Embryonic facial prominence (tissue), 1 donor: ENCODE data around the gene CHRNA5.

ENCODE experiments used
- DNase-seq: peaks from one replicate; pipeline ENCODE4 v3.0.0-alpha.2; 2016; ENCODE audit errors: extremely low spot score

CHRNA5 gene

DNA sequence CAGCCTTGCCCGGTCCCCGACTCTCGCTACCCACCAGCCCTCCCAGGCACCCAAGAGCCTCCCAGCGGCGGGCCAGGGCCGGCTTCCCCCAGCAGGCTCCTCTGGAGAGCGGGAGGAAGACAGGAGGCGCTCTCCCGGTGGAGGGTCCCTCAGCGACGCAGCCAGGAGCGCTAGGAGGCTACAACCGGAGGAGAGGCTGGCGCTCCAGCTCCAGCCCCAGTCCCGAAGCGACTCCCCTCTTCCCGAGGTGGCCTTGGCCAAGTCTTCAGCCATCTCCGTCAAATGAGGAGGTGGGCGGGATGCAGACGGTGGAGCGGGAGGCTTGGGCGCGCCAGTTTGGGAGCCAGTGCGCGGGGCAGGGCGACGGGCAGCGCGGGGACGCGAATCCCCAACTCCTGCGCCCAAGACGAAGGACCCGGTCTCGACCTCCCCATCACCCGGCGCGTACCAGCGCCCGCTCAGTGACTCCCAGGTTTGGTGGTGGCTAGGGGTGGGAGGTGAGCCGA lies 54.8 kb downstream of the CHRNA5 start:
- DNase-seq: no peak

DNA sequence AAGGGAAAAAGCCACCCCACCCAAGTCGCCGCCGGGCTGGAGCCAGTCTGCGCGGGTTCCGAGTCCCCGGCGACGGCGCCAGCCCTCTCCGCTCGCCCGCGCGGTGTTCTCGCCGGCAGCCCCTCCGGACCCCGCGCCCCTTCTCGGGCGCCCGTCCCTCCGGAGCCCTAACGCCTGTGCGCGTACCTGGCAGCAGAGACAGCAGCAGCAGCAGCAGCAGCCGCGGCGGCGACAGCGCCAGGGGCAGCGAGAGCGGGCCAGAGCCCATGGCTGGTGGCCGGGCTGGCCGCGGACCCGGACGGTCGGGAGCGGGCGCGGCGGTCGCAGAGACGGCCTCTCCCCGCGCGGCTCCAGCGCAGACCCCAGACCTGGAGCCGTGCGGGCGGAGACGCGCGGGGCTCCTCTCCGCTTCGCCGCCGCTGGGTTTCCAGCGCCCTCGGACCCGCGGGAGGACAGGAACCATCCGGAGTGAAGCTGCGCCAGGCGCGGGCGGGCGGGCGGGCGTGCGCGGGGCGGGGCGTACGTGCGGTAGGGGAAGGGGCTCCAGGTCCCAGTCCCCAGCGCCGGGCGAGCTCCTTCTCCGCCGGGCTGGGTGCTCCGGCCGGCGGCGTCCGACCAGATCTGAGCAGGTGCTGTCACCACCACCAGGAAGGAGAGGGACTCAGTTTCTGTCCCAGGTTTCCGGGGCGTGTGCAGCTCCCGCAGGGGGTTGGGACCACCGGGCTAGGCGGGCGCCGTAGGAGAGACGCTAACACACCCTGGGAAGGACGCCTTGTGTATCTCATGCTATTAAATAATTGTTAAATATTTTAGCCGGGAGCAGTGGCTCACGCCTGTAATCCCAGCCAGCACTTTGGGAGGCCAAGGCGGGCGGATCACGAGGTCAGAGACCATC lies 55.5 kb downstream of the CHRNA5 start, which contains the start of gene CHRNA3:
Gene CHRNA3 (minus strand): TSS at position 470 of the 895 bp plus-strand sequence. CDS start 202 bp downstream, at position 268.
- DNase-seq: no peak

DNA sequence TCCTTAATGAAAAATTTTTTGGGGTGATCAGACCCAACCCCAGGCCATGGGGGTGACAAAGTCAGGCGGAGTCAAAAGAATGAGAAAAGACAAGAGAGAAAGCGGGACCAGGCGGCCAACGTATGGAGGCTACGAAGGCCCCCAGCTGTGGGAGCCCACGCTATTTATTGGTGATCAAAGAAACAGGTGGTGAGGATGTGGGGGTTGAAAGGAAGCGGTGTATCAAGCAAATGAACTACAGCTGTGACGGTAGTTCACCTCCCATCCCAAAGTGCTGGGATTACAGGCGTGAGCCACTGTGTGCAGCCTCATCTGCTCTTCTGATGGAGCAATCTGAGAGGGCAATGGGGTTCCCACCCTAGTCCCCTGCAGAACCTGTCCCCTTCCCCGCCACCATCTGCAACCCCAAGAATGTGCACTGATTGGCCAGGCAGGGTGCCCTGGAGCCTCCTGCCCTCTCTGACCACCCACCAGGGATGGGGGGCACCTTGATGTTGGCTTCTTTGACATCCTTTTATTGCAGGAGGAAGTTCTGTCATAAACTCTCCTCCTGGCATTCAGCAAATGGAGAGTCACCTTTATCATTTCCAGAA lies 56.6 kb downstream of the CHRNA5 start:
- DNase-seq: no peak

DNA sequence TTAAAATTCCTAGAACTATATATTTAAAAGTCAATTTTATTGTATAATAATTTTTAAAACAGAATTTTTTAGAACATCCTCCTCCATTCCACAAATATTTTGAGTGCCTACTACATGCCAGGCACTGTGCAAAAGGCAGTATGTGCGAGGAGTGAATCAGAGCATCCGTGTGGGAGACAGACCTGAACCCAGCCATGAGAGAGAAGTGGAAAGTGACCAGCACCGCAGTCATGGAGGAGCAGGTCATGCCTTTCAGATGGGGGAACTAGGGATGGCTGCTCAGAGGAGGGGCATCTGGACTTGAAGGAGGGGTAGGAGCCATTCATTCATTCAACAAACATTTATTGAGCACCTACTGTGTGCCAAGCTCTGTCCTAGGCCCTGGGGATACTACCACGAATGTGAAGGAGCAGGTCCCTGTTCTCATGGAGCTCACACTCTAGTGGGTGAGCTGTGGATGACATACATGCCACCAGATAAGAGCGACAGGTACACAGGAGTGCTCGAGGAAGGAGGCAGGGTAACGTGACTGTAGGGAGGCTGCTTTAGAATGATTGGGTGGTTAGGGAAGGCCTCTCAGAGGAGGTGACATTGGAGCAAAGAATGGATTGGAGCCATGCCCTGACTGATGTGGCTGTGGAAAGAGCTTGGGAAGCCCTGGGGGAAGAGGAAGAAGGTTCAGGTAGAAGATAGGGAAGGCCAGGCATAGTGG lies 58.6 kb downstream of the CHRNA5 start:
- no peak for DNase-seq

DNA sequence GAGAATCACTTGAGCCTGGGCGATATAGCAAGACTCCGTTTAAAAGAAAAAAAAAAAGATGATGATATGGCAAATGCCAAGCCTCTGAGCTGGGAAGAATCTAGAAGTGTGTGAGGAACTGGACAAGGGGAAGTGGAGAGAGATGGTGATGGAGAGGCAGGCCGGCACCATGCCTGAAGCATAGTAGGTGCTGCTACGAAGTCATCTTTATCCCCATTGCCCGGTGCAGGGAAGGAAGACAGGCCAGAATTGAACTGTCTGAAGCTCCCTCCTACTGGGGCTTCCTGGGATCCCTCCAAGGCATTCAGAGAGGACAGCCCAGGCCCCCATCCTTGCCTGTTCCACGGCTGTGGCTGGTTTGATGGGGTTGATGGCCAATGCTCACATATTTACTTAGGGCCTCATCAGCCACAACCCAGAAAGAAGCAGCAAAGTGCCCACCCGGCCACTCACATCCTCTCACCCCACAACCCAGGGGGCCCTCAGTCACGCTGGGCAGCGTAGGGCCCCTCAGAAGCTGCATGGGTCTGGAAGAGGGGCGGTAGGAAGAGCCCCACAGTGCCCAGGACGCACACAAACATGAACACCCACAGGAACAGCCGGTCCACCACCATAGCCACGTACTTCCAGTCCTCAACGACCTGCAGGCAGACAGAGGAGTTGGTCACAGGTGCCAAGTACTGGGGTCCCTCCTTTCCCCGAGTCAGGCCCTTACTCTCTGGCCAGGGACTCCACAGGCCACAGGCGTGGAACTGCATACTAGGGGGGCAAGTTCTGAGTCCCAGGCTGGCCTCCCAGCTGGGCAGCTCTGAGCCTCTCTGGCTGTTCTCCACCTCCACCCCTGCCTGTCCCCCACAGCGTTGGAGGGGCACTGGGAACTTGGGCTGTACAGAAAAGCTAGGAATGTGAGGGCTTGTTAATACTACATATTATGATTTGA lies 59.6 kb downstream of the CHRNA5 start:
- DNase-seq: no peak

DNA sequence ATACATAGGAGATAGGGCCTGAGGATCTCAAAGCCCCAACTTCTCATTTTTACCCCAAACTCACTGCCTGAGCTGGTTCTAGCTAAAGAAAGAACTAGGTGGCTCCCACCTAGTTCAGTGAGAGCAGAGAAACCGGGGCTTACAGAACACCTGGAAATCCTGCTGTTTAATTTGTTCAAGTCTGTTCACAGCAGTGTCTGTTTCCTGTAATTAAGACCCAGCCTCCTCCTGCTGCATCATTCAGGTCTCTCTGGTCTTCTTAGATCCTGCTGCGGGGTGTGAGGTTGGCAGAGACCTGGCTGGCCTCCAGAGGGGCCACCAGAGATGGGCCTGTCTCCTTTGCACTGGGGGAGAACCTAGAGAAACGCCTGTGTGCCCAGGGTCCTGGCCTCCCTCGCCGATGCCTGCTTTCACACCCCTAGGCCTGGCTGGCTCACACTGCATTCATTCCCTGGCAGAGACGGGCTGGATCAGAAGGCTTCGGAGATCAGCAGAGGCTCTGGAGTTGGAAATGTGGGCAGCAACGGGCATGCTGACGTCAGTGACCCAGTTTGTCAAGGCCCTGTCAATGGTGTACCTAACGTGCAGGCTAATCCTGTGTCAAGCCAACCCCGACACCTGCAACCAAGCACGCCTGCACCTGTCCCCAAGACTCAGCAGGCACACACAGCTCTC lies 60.4 kb downstream of the CHRNA5 start:
- no peak for DNase-seq

DNA sequence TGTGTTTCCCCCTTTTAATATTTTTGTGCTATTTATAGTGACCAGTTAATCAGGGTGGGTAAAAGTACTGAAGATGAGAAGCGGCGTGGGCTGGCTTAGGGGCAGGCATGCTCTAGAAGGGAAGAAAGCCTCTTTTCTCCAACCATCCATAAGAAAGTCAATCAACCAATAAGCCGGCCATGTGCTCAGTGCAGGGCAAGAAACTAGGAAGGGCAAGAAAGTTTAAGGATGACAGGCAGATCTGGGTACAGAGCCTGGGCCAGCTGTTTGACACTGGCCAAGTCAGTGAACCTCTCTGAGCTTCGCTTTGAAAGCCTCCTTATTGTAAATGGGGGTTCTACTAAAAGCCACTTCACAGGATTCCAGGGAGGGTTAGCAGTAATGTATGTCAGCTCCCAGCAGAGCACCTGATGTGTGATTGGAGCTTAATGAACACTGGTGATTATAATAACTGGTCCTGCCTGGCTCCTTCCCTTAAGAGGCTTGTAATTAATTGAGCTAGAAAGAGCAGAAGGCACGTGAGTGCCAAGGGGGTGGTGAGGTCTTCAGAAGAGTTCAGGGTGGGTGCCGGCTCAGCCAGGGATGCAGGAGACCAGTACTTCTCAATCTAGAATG lies 61.2 kb downstream of the CHRNA5 start:
- DNase-seq: no peak

DNA sequence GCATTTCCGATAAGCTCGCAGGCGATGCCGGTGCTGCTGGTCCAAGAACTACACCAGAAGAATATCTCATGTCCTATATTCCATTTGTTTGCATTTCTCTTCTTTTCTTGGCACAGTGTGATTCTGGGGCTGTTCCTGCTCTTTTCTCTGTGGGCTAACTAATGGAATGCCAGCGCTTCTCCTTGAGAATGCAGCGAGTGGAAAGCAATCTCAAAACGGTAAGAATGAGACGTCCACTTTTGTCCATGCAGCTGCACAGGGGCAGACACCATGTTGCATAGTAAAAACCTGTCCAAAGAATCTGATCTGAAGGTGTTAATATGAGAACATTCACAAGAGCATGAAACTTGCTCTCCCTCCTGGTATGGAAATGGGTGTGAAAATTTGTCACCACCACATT lies 62.0 kb downstream of the CHRNA5 start:
- no peak for DNase-seq

DNA sequence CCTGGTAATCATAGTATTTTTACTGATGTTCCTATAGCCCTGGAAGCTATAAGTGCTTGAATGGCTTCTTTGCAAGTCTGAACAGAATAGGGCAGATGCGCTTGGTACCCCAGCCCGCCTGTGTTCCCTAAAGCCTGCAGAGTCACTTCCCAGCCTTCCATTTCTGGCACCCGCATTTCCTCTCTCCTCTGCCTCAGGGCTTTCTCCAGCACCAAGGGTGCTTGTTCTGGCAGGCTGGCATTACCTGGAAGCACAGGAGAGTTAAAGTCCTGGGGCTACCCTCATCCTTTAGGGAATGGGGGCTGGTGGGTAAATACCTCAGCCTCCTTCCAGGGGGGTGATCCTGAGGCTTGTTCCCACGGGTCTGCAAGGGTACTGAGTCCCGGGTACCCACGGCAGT lies 62.9 kb downstream of the CHRNA5 start:
- no peak for DNase-seq

DNA sequence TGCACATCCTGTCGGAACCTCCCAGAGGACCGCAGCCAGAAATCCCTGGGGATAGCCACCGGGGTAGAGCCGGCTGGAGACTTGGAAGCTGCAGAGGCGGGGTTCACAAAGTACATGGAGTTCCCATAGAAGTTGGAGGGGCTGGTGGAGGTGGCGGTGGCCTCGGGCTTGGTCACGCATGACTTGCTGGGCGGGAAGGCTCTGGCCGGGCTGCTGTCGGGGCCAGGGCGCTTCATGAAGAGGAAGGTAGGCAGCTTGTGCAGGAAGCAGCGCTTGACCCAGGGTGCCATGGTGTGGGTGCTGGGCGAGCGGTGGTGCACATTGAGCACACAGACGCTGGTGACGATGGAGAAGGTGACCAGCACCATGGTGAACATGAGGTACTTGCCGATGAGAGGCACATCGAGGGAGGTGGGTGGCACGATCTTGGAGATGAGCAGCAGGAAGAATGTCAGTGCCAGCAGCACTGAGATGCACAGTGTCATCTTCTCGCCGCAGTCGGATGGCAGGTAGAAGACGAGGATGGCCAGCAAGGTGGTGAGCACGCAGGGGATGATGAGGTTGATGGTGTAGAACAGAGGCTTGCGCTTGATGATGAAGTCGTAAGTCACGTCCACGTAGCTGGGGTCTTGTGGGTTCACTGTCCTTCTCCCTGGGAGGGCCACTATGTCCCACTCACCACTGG lies 63.9 kb downstream of the CHRNA5 start:
- DNase-seq: no peak

DNA sequence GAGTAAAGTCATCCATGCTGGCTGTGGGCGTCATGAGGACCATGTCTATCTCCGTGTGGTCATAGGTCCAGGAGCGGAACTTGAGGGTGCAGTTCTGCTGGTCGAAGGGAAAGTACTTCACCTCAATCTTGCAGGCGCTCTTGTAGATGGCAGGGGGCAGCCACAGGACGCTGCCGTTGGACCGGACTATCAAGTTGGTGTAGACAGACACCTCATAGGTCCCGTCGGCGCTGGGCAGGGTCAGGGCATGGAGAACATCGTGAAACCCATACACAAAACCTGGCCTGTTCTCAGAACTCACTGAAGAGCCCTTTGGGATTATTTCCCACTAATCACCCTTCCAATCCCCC lies 64.4 kb downstream of the CHRNA5 start:
- no peak for DNase-seq

DNA sequence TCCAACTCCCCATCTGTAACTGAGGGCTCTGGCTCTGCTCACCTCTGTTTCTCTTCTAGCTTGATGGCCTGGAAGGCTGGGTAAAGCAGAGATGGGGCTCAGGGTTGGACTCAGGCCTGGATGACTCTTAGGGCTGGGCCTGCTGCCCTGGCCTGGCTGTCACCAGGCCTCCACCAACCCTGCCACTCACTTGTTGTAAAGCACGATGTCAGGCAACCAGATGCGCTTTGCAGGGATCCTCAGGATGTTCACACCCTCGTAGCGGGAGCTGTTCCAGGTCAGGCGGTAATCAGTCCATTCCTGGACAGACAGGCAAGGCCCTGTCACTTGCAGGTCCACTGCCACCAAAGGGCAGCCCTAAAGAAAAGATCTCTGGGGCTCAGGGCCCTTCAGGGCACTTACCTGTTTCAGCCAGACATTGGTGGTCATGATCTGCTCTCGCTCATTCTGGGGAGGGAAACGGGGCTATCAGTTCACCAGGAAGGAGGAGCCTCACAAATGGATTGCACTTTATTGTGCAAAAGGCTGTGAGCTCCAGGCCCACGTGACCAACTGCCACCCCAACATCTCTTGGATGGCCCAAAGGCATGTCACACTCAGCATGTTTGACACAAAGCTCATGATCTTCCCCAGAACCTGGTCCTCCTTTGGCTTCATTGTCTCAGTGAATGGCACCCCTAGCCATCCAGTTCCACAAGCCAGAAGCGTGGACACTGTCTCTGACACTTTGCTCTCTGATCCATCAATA lies 65.7 kb downstream of the CHRNA5 start:
- DNase-seq: no peak

DNA sequence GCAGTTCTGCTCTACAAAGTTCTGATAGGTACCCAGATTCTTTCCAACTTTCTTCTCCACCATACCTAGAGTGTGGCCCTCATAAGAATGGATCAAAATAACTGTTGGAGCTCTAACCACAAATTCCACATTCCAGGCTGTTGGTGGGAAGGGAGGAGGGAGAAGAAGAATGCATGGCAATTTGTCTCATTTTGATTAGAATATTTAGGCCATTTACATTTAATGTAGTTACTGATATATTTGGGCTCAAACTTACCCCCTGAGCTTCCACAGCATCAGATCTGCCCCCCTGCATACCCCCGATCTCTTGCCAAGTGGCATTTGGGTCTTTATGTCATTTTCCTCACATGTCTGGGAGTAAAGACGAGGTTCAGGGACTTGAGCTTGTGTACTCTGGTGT lies 68.0 kb downstream of the CHRNA5 start:
- no peak for DNase-seq

DNA sequence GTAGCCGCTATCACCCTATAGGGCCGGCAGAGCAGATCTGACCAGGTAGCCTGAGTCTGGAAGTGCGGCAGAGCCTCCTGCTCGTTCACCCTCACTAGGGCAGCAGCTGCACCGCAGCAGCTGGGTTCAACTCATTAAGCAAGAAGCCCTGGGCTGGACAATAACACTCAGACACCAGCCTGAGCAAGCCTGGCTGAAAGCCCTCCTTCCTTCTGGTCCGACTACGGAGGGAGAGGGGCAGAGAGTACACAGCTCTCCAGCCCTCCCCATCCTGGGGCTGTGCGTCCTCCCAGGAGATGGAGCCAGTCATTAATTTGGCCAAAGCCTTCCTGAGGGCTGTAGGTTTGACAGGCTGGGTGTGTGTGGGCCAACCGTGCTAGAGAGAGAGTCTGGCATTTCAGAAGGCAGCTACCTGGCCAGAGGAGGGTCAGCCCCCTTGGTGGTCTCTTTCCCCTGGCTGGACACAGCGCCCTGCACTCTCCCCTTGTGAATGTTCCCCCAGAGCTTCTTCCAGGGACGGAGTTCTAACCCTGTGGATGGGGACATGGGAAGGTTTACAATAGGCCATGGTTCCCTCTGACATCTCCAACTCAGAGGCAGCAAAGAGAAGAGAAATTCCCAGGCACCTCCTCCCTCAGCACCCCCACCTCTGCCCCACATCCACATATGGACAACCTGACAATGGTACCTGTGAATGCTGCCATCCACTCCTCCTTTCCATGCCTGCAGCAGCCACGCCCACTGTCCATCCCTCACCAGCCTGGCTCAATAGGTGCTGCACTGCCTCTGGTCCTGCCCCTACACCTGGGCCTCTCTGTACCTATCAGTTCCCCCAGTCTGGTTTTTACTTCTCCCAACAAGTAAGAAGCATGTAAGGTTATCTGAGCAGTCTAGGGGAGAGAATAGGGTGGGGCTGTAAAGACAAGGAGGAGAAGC lies 69.2 kb downstream of the CHRNA5 start:
- no peak for DNase-seq

DNA sequence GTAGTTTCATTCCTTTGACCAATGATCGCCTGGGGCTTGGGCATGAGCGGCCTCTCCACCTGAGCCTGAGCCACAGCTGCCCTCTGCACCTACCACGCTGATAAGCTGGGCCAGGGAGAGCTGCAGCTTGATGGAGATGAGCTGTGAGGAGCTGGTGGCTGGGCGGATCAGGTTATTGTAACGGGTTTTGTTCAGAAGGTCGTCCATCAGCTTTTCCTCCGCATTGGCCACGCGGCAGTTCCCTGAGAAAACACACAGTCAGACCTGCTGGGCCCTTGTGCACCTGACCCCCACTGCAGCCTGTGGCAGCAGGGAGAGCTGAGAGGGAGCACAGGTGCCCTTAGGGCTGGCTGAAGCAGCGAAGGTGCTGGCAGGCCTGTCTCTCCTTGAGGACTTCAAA lies 70.0 kb downstream of the CHRNA5 start:
- DNase-seq: no peak

DNA sequence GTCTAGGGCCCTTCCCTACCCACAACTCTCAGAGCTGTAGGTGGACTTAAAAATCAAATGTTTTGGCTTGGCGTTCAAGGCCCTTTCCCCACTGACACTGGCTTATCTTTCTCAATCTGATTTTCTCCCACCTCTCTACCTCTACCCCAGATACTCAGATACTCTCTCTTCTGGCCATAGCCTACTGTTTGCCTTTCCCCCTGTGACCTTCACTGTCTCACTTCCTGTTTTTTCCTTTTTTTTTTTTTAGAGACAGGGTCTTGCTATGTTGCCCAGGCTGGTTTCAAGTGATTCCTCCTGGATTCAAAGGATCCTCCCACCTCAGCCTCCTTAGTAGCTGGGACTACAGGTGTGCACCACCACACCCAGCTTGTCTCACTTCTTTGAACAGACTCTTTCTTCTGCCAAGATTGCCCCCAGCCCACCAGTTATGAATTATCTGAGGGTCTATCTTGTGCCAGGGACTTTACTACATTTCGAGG lies 71.1 kb downstream of the CHRNA5 start:
- DNase-seq: no peak

DNA sequence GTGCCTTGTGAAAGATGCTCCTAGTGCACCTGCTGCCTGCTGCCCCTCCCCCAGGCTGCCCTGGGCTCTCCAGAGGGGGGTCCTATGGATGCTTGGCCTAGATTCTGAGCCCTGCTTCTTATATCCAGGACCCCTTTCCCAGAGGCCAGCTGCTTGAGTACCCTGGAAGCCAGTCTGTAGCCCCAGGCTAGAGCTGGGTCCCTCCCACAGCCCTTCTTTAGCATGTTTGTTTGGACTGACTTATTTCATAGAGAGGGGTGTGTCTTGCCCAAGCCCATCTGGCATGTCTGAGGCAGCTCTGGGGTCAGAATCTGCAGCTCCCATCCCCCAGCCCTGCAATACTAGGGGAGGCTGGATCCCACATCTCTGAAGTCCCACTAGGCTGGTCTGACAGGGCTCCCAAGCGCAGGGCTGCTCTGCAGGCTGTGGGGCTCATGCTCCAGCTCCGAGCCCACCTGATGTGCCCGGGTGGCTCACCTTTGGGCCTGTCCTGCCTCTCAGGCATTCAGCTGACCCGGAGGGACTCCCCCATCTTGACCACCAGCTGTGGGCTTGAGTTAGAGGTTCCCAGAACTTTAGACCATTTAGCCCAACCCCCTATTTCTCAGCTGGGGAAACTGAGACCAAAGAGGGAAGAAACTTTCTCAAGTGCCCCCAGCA lies 72.6 kb downstream of the CHRNA5 start:
- no peak for DNase-seq
